Neural cell (in vitro differentiated cells): ENCODE measurements around the gene ZSCAN31. TPM values are rescaled to one million over a fixed set of nuclear protein-coding genes. Genes with fewer than 3 reads are reported as not detected.

ENCODE experiments used
- H2AFZ ChIP-seq: fragments of 200-600, 300-800 bp; sonication (generic), shearing (Covaris generic); 2 replicates; pipeline ENCODE4 v1.6.0; 2014; ENCODE audit warnings: low read depth, mild to moderate bottlenecking, antibody characterized with exemption, low read length, moderate library complexity
- H3F3A ChIP-seq: fragments of 200-600 bp; shearing (Covaris generic); 2 replicates; pipeline ENCODE4 v1.6.1; 2016; ENCODE audit warnings: mild to moderate bottlenecking, moderate library complexity, mixed read lengths, antibody characterized with exemption, low read length; ENCODE audit not compliant: insufficient read depth, poor library complexity, severe bottlenecking
- H3K27ac ChIP-seq: fragments of 200-600, 300-800 bp; sonication (generic), shearing (Covaris generic); 2 replicates; pipeline ENCODE4 v1.5.1; 2014; ENCODE audit warnings: mild to moderate bottlenecking, low read length, moderate library complexity
- H3K27me3 ChIP-seq: fragments of 300-800, 200-600 bp; sonication (generic), shearing (Covaris generic); 2 replicates; pipeline ENCODE4 v1.6.0; 2014; ENCODE audit warnings: mild to moderate bottlenecking, low read depth, low read length, moderate library complexity; ENCODE audit not compliant: insufficient read depth
- H3K36me3 ChIP-seq: fragments of 300-800, 200-600 bp; sonication (generic), shearing (Covaris generic); 2 replicates; pipeline ENCODE4 v1.5.1; 2014; ENCODE audit warnings: mild to moderate bottlenecking, antibody characterized with exemption, low read length, moderate library complexity; ENCODE audit not compliant: insufficient read depth
- H3K4me2 ChIP-seq: fragments of 300-800, 200-600 bp; sonication (generic), shearing (Covaris generic); 2 replicates; pipeline ENCODE4 v1.6.0; 2014; ENCODE audit warnings: mild to moderate bottlenecking, low read length
- H3K4me3 ChIP-seq: fragments of 300-800, 200-600 bp; sonication (generic), shearing (Covaris generic); 2 replicates; pipeline ENCODE4 v1.5.1; 2014; ENCODE audit warnings: mild to moderate bottlenecking, low read length, moderate library complexity
- H3K79me2 ChIP-seq: fragments of 200-600 bp; shearing (Covaris generic); replicated peaks from 2 replicates; pipeline ENCODE4 v1.6.0; 2014; ENCODE audit warnings: mild to moderate bottlenecking, low read length, moderate library complexity; ENCODE audit not compliant: insufficient read depth
- H3K9ac ChIP-seq: fragments of 300-800, 200-600 bp; sonication (generic), shearing (Covaris generic); 2 replicates; pipeline ENCODE4 v1.6.1; 2016; ENCODE audit warnings: mild to moderate bottlenecking, low read length, mixed read lengths
- H3K9me2 ChIP-seq: fragments of 200-600 bp; shearing (Covaris generic); 2 replicates; pipeline ENCODE4 v1.6.1; 2016; ENCODE audit warnings: mild to moderate bottlenecking, low read length, mixed read lengths; ENCODE audit not compliant: insufficient read depth
- H3K9me3 ChIP-seq: fragments of 200-600, 300-800 bp; sonication (generic), shearing (Covaris generic); 2 replicates; pipeline ENCODE4 v1.6.1; 2016; ENCODE audit warnings: mild to moderate bottlenecking, mixed run types, low read length, moderate library complexity, mixed read lengths
- H4K20me1 ChIP-seq: fragments of 200-600 bp; shearing (Covaris generic); 2 replicates; pipeline ENCODE4 v1.6.1; 2016; ENCODE audit warnings: mild to moderate bottlenecking, mixed run types; ENCODE audit not compliant: insufficient read depth
- EP300 ChIP-seq: fragments of 450-650 bp; conservative IDR thresholded peaks from 2 replicates; pipeline ENCODE4 v1.6.1; 2014; ENCODE audit warnings: antibody characterized with exemption, mild to moderate bottlenecking, moderate library complexity; ENCODE audit not compliant: poor library complexity, severe bottlenecking
- MXI1 ChIP-seq: fragments of 450-650 bp; conservative IDR thresholded peaks from 2 replicates; pipeline ENCODE4 v1.6.1; 2014; ENCODE audit warnings: antibody characterized with exemption, mild to moderate bottlenecking; ENCODE audit not compliant: poor library complexity, severe bottlenecking
- POLR2AphosphoS5 ChIP-seq: IDR thresholded peaks from 2 replicates; pipeline ENCODE4 v1.6.1; 2012
- RAD21 ChIP-seq: fragments of 450-650 bp; conservative IDR thresholded peaks from 2 replicates; pipeline ENCODE4 v1.6.1; 2014; ENCODE audit warnings: antibody characterized with exemption, mild to moderate bottlenecking, moderate library complexity
- REST ChIP-seq: IDR thresholded peaks from 2 replicates; pipeline ENCODE4 v1.6.1; 2012; ENCODE audit warnings: borderline replicate concordance
- SMC3 ChIP-seq: fragments of 450-650 bp; conservative IDR thresholded peaks from 2 replicates; pipeline ENCODE4 v1.6.1; 2014; ENCODE audit warnings: antibody characterized with exemption, mild to moderate bottlenecking, moderate library complexity; ENCODE audit not compliant: poor library complexity
- TAF1 ChIP-seq: IDR thresholded peaks from 2 replicates; pipeline ENCODE4 v1.6.1; 2012; ENCODE audit warnings: low read depth
- polyA plus RNA-seq: library from polyadenylated mRNA; depleted of rRNA; stranded (reverse); fragments of >200 nt; gene quantifications from 2 replicates; pipeline ENCODE4 v1.2.3, GENCODE V29; 2014
- TF ChIP-seq, protein P1 (sequence below): fragments of 450-650 bp; IDR thresholded peaks from 2 replicates; pipeline ENCODE4 v1.5.1; 2014; ENCODE audit warnings: antibody characterized with exemption, mild to moderate bottlenecking, moderate library complexity; ENCODE audit not compliant: poor library complexity, severe bottlenecking

Gene ZSCAN31
- polyA plus RNA-seq, 1 donor from 2014 or later = 2.6 TPM

- Histone ChIP-seq H4K20me1 (no peaks in the 10 kb centered on the region), H3K79me2 (peaks cover 13% of the 10 kb centered on the region), H3K27ac (peak overlapping the region; percentile 100), H3K36me3 (no peaks in the 10 kb centered on the region), H3K9me2 (no peaks in the 10 kb centered on the region), H2AFZ (no peak overlapping the region), H3K27me3 (no peaks in the 10 kb centered on the region), H3K9ac (peak overlapping the region; percentile 97), H3F3A (peaks cover 15% of the 10 kb centered on the region), H3K9me3 (no peaks in the 10 kb centered on the region), H3K4me2 (peak overlapping the region; percentile 99), H3K4me3 (peak overlapping the region; percentile 69)
- TF ChIP-seq POLR2AphosphoS5 (no peak), MXI1 (no peak), REST (peak; percentile 31), SMC3 (no peak)
- TF ChIP-seq, protein P1, sequence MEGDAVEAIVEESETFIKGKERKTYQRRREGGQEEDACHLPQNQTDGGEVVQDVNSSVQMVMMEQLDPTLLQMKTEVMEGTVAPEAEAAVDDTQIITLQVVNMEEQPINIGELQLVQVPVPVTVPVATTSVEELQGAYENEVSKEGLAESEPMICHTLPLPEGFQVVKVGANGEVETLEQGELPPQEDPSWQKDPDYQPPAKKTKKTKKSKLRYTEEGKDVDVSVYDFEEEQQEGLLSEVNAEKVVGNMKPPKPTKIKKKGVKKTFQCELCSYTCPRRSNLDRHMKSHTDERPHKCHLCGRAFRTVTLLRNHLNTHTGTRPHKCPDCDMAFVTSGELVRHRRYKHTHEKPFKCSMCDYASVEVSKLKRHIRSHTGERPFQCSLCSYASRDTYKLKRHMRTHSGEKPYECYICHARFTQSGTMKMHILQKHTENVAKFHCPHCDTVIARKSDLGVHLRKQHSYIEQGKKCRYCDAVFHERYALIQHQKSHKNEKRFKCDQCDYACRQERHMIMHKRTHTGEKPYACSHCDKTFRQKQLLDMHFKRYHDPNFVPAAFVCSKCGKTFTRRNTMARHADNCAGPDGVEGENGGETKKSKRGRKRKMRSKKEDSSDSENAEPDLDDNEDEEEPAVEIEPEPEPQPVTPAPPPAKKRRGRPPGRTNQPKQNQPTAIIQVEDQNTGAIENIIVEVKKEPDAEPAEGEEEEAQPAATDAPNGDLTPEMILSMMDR = no peak
Observed at GRCh38 chr6:28336284-28337120, 554 bp upstream of the ZSCAN31 start.

- TF ChIP-seq POLR2AphosphoS5 (no peak), RAD21 (no peak), TAF1 (no peak), MXI1 (no peak), EP300 (peak; percentile 70), REST (peak; percentile 65)
- TF ChIP-seq, protein P1 = no peak
- no peaks in the 10 kb centered on the region for H3K9me3 ChIP-seq
- H2AFZ ChIP-seq = no peak overlapping the region
Observed at GRCh38 chr6:28335040-28335563, 846 bp downstream of the ZSCAN31 start.

More at GRCh38 chr6:28335040-28335563, 846 bp downstream of the ZSCAN31 start:
- Histone ChIP-seq H3K9me2 (no peaks in the 10 kb centered on the region), H3K27ac (peak overlapping the region; percentile 100), H3K79me2 (peaks cover 13% of the 10 kb centered on the region), H3K36me3 (no peaks in the 10 kb centered on the region), H3K4me2 (peak overlapping the region; percentile 49), H3K4me3 (peak overlapping the region; percentile 69), H3K9ac (peak overlapping the region; percentile 97), H4K20me1 (no peaks in the 10 kb centered on the region), H3K27me3 (no peaks in the 10 kb centered on the region), H3F3A (peaks cover 15% of the 10 kb centered on the region)
